Keratinocyte (primary cell): ENCODE data around the gene KCNN1.

ENCODE experiments used
- EZH2 ChIP-seq: IDR thresholded peaks from one replicate; pipeline ENCODE4 v1.6.1; 2012; ENCODE audit warnings: inconsistent platforms, mild to moderate bottlenecking, low read length, moderate library complexity
- TF ChIP-seq, protein P1 (sequence below), 3 experiments: IDR thresholded peaks in 1 of 3; conservative IDR thresholded peaks in 1 of 3; optimal IDR thresholded peaks in 1 of 3; 2 replicates in 2 of 3; 3 replicates in 1 of 3; pipeline versions ENCODE3 to v1.5.1; 2011; ENCODE audit warnings: low read length in 3 of 3, mild to moderate bottlenecking in 3 of 3, moderate library complexity in 2 of 3, control low read depth in 1 of 3, inconsistent platforms in 1 of 3; ENCODE audit not compliant: insufficient read depth in 2 of 3; ENCODE audit errors: extremely low read depth in 1 of 3

DNA sequence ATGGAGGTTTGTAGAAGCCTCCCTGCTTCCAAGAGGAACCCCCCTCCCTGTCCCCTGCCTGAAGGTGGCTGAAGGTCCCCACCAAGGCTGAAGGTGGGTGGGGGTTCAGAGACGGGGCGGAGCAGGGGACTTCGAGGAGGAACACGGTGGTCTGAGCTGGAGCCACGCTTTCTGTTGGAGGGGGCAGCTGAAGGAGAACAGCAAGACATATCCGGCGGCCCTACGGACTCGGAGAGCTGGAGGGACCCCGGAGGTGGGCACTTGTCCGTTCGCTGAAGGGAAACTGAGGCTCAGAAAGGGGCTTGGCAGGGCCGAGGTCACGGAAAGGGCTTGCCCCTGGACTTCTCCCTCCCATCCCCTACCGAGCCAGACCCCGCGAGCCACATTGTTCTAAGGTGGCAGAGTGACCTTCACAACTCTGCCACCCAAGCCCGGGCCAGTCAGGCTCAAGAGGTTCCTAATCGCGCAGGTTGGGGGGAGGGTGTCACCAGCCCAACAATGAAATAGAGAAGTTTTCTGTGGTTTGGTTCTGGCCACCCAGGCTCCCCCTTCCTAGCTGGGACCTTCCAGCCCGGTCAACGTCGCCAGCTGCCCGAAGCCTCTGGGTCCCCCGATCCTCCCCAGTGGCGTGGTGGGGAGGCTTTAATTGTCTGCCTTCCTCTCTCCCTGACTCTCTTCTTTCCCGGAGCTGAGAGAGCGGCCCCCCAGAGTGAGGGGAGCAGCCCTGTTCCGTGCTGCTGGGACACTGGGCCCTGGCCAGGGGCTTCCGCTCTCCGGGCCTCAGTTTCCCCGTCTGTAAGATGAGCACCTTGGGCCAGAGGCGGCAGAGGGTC is 15.5 kb upstream of the KCNN1 start:
- TF ChIP-seq, protein P1, sequence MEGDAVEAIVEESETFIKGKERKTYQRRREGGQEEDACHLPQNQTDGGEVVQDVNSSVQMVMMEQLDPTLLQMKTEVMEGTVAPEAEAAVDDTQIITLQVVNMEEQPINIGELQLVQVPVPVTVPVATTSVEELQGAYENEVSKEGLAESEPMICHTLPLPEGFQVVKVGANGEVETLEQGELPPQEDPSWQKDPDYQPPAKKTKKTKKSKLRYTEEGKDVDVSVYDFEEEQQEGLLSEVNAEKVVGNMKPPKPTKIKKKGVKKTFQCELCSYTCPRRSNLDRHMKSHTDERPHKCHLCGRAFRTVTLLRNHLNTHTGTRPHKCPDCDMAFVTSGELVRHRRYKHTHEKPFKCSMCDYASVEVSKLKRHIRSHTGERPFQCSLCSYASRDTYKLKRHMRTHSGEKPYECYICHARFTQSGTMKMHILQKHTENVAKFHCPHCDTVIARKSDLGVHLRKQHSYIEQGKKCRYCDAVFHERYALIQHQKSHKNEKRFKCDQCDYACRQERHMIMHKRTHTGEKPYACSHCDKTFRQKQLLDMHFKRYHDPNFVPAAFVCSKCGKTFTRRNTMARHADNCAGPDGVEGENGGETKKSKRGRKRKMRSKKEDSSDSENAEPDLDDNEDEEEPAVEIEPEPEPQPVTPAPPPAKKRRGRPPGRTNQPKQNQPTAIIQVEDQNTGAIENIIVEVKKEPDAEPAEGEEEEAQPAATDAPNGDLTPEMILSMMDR (optimal IDR thresholded peaks at IDR 0.05 in 1 of 3, IDR thresholded peaks at IDR 0.05 in 1 of 3, conservative IDR thresholded peaks at IDR 0.05 in 1 of 3; ENCODE audit: extremely low read depth in 1 of 3, insufficient read depth in 2 of 3, low read length in 3 of 3), result no peak
- peak; percentile 99 for TF ChIP-seq EZH2
